WI38 (cell line): ENCODE measurements around the gene NOL7.

Experiments used
- H3K4me3 ChIP-seq: 2 replicates; pipeline ENCODE4 v1.5.1; 2011; ENCODE audit warnings: low read depth, mild to moderate bottlenecking, control low read depth, low read length
- TF ChIP-seq, protein P1 (sequence below): IDR thresholded peaks from 2 replicates; pipeline ENCODE4 v1.5.1; 2012; ENCODE audit warnings: low read depth, mild to moderate bottlenecking, control low read depth, low read length

The NOL7 gene

DNA sequence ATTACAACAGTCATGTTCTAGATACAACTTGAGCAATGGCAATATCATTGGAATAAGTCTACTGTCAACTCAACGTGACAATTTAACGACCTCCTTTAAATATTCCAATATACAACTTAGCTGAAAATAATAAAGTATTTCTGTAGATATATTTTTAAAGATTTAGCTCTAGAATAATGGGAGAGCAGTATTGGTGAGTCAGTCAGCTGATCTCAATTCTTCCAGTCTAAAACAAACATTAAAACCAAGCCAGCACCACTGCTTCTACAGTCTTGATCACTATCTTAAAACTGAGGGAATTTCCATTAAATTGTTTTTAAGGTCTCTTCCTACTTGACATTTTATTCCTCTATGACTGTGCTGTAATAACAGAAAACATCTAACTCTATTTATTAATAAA, 38.2 kb downstream of the NOL7 start:
- no peak overlapping the region for H3K4me3 ChIP-seq
- TF ChIP-seq, protein P1, sequence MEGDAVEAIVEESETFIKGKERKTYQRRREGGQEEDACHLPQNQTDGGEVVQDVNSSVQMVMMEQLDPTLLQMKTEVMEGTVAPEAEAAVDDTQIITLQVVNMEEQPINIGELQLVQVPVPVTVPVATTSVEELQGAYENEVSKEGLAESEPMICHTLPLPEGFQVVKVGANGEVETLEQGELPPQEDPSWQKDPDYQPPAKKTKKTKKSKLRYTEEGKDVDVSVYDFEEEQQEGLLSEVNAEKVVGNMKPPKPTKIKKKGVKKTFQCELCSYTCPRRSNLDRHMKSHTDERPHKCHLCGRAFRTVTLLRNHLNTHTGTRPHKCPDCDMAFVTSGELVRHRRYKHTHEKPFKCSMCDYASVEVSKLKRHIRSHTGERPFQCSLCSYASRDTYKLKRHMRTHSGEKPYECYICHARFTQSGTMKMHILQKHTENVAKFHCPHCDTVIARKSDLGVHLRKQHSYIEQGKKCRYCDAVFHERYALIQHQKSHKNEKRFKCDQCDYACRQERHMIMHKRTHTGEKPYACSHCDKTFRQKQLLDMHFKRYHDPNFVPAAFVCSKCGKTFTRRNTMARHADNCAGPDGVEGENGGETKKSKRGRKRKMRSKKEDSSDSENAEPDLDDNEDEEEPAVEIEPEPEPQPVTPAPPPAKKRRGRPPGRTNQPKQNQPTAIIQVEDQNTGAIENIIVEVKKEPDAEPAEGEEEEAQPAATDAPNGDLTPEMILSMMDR, result no peak

DNA sequence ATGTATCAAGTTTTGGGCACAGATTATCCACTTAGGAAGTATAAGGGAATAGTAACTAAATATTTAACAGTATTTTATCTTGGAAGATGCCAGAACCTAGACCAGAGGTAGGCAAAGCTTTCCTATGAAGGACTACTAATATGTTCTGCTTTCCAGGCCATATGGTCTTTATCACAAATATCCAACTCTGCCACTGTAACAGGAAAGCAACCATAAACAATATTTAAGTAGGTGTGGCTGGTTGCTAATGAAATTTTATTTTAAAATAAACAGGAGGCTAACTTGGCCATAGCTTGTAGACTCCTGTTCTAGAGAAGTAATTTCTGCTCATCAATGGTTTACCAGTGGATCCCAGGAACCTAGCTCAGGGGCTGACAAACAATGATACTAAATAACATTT, 39.4 kb downstream of the NOL7 start:
- TF ChIP-seq, protein P1, result no peak

DNA sequence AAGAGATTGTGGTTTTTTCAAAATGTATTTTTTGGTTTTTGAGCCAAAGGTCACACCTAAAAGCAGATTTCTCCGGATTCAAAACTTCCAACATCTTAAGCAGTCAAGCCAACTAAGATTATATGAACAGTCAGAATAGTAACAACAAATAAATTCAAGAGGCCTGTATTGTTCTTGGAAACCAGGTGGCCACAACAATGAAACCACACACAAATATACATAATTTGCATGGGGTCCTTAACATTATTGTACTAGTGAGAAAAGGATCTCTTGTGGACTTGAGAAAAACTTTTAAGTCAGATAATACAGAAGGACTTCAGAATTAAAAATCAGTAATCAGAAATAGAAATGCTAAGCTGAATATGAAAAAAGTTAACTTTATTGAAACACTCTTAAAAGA, 40.6 kb downstream of the NOL7 start:
- H3K4me3 ChIP-seq, result no peak overlapping the region
- TF ChIP-seq, protein P1, result no peak

More for the DNA sequence above, 39.4 kb downstream of the NOL7 start:
- no peak overlapping the region for H3K4me3 ChIP-seq

DNA sequence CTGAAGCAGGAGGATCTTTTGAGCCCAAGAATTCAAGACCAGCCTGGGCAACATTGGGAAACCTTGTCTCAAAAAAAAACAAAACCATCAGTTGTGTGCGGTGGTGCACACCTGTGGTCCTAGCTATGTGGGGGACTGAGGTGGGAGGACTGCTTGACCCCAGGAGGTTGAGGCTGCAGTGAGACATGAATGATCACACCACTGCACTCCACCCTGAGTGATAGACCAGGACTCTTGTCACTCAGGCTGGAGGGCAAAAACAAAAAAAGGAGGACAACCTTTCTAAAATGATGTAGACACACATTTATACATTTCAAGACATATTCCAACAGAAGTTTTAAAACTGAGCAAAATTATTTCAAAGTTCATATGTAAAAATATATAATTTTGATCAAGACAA, 45.1 kb downstream of the NOL7 start:
- TF ChIP-seq, protein P1, result no peak
- no peak overlapping the region for H3K4me3 ChIP-seq

DNA sequence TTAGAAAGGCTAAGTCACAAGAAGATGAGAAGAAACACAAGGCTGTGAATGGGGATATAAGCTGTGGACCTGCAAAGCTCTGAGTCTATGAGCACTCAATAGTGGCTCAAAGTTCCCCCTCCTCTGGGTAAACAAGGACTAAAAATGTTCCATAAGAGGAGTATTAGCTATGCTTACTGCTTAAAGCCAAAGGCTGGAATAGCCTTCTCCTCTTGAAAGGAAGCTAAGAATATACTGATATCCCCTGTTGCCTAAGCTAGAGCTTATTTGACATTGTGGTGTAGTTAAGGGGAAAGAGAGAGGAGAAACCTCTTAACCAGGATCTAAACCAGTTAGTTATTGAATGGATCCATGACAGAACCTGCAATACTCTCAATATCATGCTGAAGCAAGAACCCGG, 45.8 kb downstream of the NOL7 start:
- TF ChIP-seq, protein P1, result no peak
- H3K4me3 ChIP-seq, result no peak overlapping the region

DNA sequence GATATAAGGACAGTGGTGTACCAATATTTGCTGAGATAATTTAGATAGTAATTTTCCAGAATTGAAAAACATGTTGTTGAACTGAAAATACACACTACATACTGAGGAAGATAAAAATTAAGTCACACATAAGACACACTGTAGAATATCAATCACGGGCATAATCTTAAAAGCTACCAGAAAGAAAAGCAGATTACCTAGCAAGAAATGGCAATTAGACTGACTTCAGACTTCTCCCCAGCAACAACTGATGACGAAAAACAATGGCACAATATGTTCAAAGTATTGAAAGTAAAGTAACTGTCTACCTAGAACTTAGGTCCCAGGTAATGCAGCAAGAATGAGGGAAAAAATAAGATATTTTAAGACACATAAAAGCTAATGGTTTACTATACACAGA, 46.5 kb downstream of the NOL7 start:
- H3K4me3 ChIP-seq, result no peak overlapping the region
- TF ChIP-seq, protein P1, result no peak

DNA sequence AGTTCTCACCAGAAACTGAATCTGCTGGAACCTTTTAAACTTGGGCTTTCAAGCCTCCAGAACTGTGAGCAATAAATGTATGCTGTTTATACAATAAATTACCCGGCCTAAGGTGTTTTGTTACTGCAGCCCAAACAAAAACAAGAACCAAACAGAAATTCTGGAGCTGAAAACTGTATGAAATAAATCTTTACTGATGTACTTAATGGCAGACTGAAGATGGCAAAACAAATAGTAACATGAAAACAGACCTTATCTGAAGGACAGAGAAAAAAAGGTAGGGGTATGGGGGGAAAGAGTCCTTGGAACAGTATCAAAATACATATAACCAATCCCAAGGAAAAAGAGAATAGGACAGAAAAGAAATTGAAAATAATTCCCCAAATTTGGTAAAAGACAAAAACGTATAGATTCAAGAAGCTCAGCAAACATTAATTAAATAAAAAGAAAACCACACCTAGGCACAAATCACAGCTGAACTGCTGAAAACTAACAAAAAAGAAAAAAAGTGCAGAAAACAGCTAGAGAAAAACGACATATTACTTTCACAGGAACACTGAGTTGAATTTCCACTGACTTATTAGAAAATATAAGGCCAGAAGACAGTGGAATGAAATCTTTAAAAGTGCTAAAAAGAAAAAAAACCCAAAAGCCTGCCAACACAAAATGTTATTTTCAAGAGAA, 47.7 kb downstream of the NOL7 start:
- H3K4me3 ChIP-seq, result no peak overlapping the region
- TF ChIP-seq, protein P1, result no peak
